ENCODE measurements around the gene MMP20.

The MMP20 gene

GRCh38 chr11:102625177-102625576 lies at the start of gene MMP20:
Gene MMP20, minus strand, starts transcription at chr11:102625332. Its CDS starts 13 bp downstream, at chr11:102625319.
- H3K4me3 ChIP-seq (ENCODE audit: low read length), result no peak within 1 kb of the TSS
- no peak for DNase-seq (ENCODE audit: low read depth)
- no peak for TF ChIP-seq CTCF (IDR thresholded peaks at IDR 0.05; ENCODE audit: insufficient read depth, low read depth, low read length, missing control alignments)

GRCh38 chr11:102669664-102670063 lies 44.5 kb upstream of the MMP20 start:
- no peak for DNase-seq (ENCODE audit: low read depth)
- no peak overlapping the region for H3K4me3 ChIP-seq (ENCODE audit: low read length)
- TF ChIP-seq CTCF (IDR thresholded peaks at IDR 0.05; ENCODE audit: insufficient read depth, low read depth, low read length, missing control alignments), result no peak

- TF ChIP-seq CTCF (IDR thresholded peaks at IDR 0.05; ENCODE audit: insufficient read depth, low read depth, low read length, missing control alignments), result peak; percentile 93
- no peak overlapping the region for H3K4me3 ChIP-seq (ENCODE audit: low read length)
- DNase-seq (ENCODE audit: low read depth), result peak; percentile 53
Observed at GRCh38 chr11:102666331-102666957, 41.3 kb upstream of the MMP20 start.

GRCh38 chr11:102664001-102664752 lies 39.0 kb upstream of the MMP20 start:
- no peak overlapping the region for H3K4me3 ChIP-seq (ENCODE audit: low read length)
- no peak for DNase-seq (ENCODE audit: low read depth)
- peak; percentile 26 for TF ChIP-seq CTCF (IDR thresholded peaks at IDR 0.05; ENCODE audit: insufficient read depth, low read depth, low read length, missing control alignments)

GRCh38 chr11:102662607-102663006 lies 37.5 kb upstream of the MMP20 start:
- H3K4me3 ChIP-seq (ENCODE audit: low read length), result no peak overlapping the region
- no peak for TF ChIP-seq CTCF (IDR thresholded peaks at IDR 0.05; ENCODE audit: insufficient read depth, low read depth, low read length, missing control alignments)
- no peak for DNase-seq (ENCODE audit: low read depth)

GRCh38 chr11:102661040-102661439 lies 35.9 kb upstream of the MMP20 start:
- H3K4me3 ChIP-seq (ENCODE audit: low read length), result no peak overlapping the region
- DNase-seq (ENCODE audit: low read depth), result no peak
- no peak for TF ChIP-seq CTCF (IDR thresholded peaks at IDR 0.05; ENCODE audit: insufficient read depth, low read depth, low read length, missing control alignments)
